Measurements from ENCODE around the gene SRSF4.
A peak's percentile ranks its signal among the peaks of the same experiment; 100 is the strongest.
"Not testable (repeated sequence)": the region's sequence is repeated elsewhere in the genome, so short reads cannot be mapped to it uniquely, and the experiment has no call there.

Gene SRSF4

DNA sequence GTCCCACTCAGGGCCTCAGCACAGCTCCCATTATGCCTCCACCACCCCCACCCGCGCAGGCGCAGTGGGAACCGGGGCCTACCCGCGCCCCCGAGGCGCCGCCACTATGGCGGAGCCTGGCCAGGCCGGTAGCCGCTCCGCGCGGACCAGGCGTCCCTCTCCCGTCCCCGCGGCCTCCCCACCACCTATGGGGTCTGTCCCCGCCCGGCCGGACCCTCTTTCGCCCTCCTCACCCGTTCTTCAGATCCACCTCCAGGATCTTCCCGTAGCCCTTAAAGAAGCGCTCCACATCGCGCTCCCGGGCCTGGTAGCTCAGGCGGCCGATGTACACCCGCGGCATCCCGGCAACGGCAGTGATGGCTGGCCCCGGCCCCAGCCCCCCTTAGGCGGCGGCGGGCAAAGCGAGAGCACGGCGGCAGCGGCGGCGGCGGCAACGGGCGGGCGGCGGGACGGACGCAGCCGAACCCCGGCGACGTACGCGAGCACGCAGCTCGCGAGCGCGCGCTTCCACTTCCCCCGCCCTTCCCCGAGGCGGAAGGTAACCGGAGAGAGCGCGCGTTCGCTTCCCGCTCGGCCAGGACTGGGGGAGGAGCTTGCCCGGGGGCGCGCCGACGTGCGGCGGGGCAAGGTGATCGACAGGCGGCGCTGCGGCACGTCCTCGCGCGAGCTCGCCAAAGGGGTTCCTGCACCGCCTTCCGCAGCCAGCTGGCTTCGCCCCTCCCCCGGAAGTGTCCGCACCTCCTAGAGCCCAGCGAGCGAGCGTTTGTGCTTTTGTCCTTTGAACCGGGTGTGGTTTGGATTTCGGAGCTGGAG lies at the start of gene SRSF4:
Gene SRSF4, minus strand, starts transcription at position 488 of the 813 bp plus-strand sequence. Its CDS starts 148 bp downstream, at position 340.
- H3K9ac ChIP-seq (ENCODE audit: low read length) = peak within 1 kb of the TSS; percentile 97
- H3K36me3 ChIP-seq (ENCODE audit: insufficient read depth, low read length) = peaks cover 15% of the 10 kb centered on the region
- H3K9me3 ChIP-seq (ENCODE audit: low read length) = no peaks in the 10 kb centered on the region
- peak within 1 kb of the TSS; percentile 77 to 96 for H3K4me3 ChIP-seq (ENCODE audit: low read depth in 1 of 2, low read length in 2 of 2)
- peak within 1 kb of the TSS; percentile 98 for H3K27ac ChIP-seq (ENCODE audit: low read depth, low read length)
- H3K27me3 ChIP-seq (ENCODE audit: control insufficient read depth in 1 of 2, insufficient read depth in 2 of 2, low read length in 2 of 2) = no peaks in the 10 kb centered on the region
- H3K4me1 ChIP-seq (ENCODE audit: insufficient read depth, low read length) = peaks cover 36% of the 10 kb centered on the region

DNA sequence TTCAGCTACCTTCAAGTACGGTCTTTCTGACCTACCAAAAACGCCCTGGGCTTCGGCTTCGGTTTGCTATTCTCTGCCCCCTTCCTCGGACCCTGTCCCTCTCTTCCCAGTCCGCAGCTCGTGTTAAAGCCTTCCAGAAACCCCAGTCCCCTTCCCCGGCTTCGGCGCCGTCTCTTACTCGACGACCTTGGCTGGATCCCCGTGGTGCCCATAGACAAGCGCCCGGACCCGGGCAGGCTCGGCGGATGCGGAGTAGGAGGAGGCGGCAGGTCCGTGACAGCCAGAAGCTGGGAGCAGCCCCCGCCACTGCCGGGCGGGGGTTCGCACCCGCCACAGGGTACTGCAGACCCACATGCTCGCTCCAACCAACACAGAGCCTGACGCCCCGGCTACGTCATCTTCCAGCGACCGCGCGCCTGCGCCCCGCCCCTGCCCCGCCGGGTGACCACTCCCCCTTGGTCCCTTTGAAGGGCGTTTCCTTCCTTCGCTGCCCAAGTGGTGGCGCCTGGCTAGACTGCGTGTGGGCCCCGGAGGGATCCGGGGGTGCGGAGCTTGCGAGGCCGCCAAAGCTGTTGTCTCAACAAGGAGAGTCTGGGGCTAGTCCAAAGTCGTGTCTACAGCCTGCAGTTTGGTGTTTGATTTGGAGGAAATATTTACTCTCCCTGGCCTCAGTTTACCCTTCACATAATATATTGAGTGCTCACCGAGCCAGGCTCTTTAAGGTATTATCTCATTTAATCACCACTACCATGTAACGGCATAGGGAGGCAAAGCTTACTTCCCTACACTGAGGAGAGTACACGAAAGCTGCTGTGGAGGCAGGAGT lies 49.1 kb upstream of the SRSF4 start, which contains the start of gene MECR:
Gene MECR, minus strand, starts transcription at position 382 of the 826 bp plus-strand sequence. Its CDS starts 28 bp downstream, at position 354.
- H3K27me3 ChIP-seq (ENCODE audit: control insufficient read depth in 1 of 2, insufficient read depth in 2 of 2, low read length in 2 of 2) = peaks cover 4 to 6% of the 10 kb centered on the region in 2 donors

DNA sequence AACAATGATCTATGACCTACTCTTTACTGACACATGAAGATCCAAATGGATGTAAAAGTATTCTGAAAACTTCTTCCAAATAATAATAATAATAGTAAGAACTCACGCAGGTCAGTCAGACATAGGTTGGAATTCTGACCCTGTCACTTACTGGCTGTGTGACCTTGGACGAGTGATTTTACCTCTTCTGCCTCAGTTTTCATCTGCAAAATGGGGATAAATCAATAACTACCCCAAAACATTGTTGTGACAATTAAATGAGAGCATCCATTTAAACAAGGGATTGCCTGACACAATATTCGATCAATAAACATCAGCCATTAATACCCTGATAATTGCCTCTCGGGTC lies 48.5 kb upstream of the SRSF4 start:
- H3K36me3 ChIP-seq (ENCODE audit: insufficient read depth, low read length) = no peaks in the 10 kb centered on the region
- peak overlapping the region; percentile 81 for H3K27ac ChIP-seq (ENCODE audit: low read depth, low read length)
- H3K4me1 ChIP-seq (ENCODE audit: insufficient read depth, low read length) = peaks cover 17% of the 10 kb centered on the region
- H3K4me3 ChIP-seq (ENCODE audit: low read depth in 1 of 2, low read length in 2 of 2) = peak overlapping the region; percentile 80 to 85
- peak overlapping the region; percentile 75 for H3K9ac ChIP-seq (ENCODE audit: low read length)
- H3K27me3 ChIP-seq (ENCODE audit: control insufficient read depth in 1 of 2, insufficient read depth in 2 of 2, low read length in 2 of 2) = peaks cover 4 to 6% of the 10 kb centered on the region in 2 donors
- no peaks in the 10 kb centered on the region for H3K9me3 ChIP-seq (ENCODE audit: low read length)

More for the DNA sequence above, 49.1 kb upstream of the SRSF4 start, which contains the start of gene MECR:
- Histone ChIP-seq H3K4me3 (ENCODE audit: low read depth in 1 of 2, low read length in 2 of 2) (peak within 1 kb of the TSS; percentile 80 to 85), H3K27ac (ENCODE audit: low read depth, low read length) (peak within 1 kb of the TSS; percentile 81), H3K9ac (ENCODE audit: low read length) (peak within 1 kb of the TSS; percentile 75), H3K9me3 (ENCODE audit: low read length) (no peaks in the 10 kb centered on the region), H3K4me1 (ENCODE audit: insufficient read depth, low read length) (peaks cover 17% of the 10 kb centered on the region), H3K36me3 (ENCODE audit: insufficient read depth, low read length) (no peaks in the 10 kb centered on the region)

DNA sequence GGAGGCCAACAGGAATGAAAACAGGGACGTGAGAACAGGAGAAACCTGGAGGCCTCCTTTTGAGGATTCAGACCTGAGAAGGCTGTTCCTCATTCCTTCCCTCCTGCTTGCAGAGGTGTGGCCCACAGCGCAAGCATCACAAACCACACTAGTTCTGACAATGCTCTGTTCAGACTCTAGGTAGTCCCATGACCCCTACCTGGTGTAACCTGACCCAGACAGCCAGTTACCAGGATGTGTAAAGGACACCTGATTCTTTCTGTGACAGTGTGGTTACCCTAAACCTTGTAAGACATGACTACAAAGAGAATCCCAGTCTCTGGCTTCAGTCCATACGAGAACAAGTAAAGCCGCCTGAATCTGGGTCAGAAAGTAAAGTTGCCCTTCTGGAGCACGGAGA lies 45.8 kb upstream of the SRSF4 start:
- no peaks in the 10 kb centered on the region for H3K9me3 ChIP-seq (ENCODE audit: low read length)
- H3K4me3 ChIP-seq (ENCODE audit: low read depth in 1 of 2, low read length in 2 of 2) = no peak overlapping the region
- H3K4me1 ChIP-seq (ENCODE audit: insufficient read depth, low read length) = peaks cover 17% of the 10 kb centered on the region
- H3K27me3 ChIP-seq (ENCODE audit: control insufficient read depth in 1 of 2, insufficient read depth in 2 of 2, low read length in 2 of 2) = no peaks in the 10 kb centered on the region
- H3K36me3 ChIP-seq (ENCODE audit: insufficient read depth, low read length) = no peaks in the 10 kb centered on the region
- H3K9ac ChIP-seq (ENCODE audit: low read length) = no peak overlapping the region
- no peak overlapping the region for H3K27ac ChIP-seq (ENCODE audit: low read depth, low read length)

DNA sequence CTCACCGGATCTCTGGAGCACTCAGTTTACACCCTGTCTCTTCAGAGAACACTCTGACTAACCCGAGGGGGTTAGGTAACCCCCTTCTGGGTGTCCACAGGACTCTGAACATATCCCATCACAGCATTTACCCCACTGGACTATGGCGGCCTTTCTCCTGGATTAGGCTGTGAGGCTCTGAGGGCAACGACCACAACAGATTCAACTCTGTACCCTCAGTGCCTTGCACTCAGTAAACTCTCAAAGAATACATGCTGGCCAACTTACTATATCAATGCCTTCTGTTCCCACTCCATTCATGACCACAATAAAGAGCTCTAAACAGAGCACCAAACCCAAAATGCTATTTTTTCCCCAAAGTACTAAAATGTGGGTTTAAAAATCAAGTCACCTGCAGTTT lies 43.7 kb upstream of the SRSF4 start:
- Histone ChIP-seq H3K27me3 (ENCODE audit: control insufficient read depth in 1 of 2, insufficient read depth in 2 of 2, low read length in 2 of 2) (no peaks in the 10 kb centered on the region), H3K27ac (ENCODE audit: low read depth, low read length) (no peak overlapping the region), H3K4me3 (ENCODE audit: low read depth in 1 of 2, low read length in 2 of 2) (no peak overlapping the region), H3K36me3 (ENCODE audit: insufficient read depth, low read length) (no peaks in the 10 kb centered on the region), H3K4me1 (ENCODE audit: insufficient read depth, low read length) (peaks cover 10% of the 10 kb centered on the region), H3K9ac (ENCODE audit: low read length) (no peak overlapping the region), H3K9me3 (ENCODE audit: low read length) (no peaks in the 10 kb centered on the region)

DNA sequence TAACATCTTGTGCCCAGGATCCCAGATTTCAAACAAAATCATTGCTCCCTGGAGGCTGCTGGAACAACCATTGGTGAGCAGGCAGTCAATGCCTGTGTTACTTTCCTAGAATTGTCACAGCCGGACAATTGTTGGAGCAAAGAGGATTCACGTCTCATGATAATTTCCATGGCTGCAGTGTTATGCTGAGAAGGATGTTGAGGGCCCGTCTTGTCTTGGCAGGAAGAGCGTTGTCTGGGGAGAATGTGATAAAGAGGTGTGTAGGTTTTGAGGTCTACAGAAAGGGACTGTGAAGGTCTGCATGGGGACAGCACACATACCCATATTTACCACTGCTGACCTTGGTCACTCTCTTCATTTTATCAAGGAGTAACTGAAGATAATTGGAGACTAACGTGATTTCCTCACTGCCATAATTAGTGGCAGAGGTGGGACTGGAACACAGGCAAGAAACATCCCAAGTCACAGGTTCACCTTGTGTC lies 42.7 kb upstream of the SRSF4 start:
- Histone ChIP-seq H3K4me3 (ENCODE audit: low read depth in 1 of 2, low read length in 2 of 2) (no peak overlapping the region), H3K27me3 (ENCODE audit: control insufficient read depth in 1 of 2, insufficient read depth in 2 of 2, low read length in 2 of 2) (no peaks in the 10 kb centered on the region), H3K9me3 (ENCODE audit: low read length) (no peaks in the 10 kb centered on the region), H3K9ac (ENCODE audit: low read length) (no peak overlapping the region), H3K36me3 (ENCODE audit: insufficient read depth, low read length) (no peaks in the 10 kb centered on the region), H3K27ac (ENCODE audit: low read depth, low read length) (no peak overlapping the region), H3K4me1 (ENCODE audit: insufficient read depth, low read length) (peaks cover under 1% of the 10 kb centered on the region)

DNA sequence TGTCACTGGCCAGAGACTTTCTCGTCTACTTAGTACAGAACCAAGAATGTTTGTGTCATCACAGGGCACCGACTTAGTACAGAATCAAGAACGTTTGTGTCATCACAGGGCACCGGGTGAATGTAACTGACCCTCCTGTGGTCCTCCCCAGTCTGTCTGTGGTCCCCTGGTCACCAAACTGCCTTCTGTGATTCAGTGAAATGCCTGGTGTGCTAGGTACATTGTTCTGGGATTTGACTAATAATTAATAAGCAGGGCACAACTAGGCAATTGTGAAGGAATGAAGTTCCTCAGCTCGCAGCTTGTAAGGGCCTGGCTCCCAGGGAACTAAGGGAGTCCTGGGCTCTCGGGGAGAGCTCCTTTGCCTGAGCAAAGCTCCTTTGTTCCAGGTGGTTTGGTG lies 41.8 kb upstream of the SRSF4 start:
- Histone ChIP-seq H3K9me3 (ENCODE audit: low read length) (no peaks in the 10 kb centered on the region), H3K36me3 (ENCODE audit: insufficient read depth, low read length) (no peaks in the 10 kb centered on the region), H3K4me3 (ENCODE audit: low read depth in 1 of 2, low read length in 2 of 2) (no peak overlapping the region), H3K27ac (ENCODE audit: low read depth, low read length) (no peak overlapping the region), H3K27me3 (ENCODE audit: control insufficient read depth in 1 of 2, insufficient read depth in 2 of 2, low read length in 2 of 2) (no peaks in the 10 kb centered on the region), H3K9ac (ENCODE audit: low read length) (no peak overlapping the region), H3K4me1 (ENCODE audit: insufficient read depth, low read length) (no peaks in the 10 kb centered on the region)

DNA sequence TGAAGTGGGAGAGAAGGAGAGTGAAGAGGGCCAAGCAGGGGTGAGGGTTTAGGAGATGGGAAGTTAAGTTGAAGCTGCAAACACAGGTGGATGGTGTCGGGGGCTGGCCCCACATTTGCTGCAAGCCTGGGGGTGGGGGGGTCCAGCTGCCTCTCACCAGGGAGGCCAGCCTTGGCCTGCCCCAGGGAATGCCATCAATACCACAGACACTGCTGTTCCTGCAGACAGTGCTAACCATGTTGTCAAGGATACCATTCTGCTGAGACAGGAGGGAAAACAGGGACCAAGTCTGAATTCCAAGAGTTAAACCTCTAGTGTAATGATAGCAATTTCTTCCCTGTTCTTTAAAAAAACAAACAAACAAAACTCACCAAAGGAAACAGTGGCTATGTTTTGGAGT lies 41.0 kb upstream of the SRSF4 start:
- H3K36me3 ChIP-seq (ENCODE audit: insufficient read depth, low read length) = no peaks in the 10 kb centered on the region
- no peak overlapping the region for H3K27ac ChIP-seq (ENCODE audit: low read depth, low read length)
- H3K9ac ChIP-seq (ENCODE audit: low read length) = no peak overlapping the region
- no peaks in the 10 kb centered on the region for H3K9me3 ChIP-seq (ENCODE audit: low read length)
- H3K27me3 ChIP-seq (ENCODE audit: control insufficient read depth in 1 of 2, insufficient read depth in 2 of 2, low read length in 2 of 2) = no peaks in the 10 kb centered on the region
- H3K4me1 ChIP-seq (ENCODE audit: insufficient read depth, low read length) = no peaks in the 10 kb centered on the region
- H3K4me3 ChIP-seq (ENCODE audit: low read depth in 1 of 2, low read length in 2 of 2) = no peak overlapping the region

DNA sequence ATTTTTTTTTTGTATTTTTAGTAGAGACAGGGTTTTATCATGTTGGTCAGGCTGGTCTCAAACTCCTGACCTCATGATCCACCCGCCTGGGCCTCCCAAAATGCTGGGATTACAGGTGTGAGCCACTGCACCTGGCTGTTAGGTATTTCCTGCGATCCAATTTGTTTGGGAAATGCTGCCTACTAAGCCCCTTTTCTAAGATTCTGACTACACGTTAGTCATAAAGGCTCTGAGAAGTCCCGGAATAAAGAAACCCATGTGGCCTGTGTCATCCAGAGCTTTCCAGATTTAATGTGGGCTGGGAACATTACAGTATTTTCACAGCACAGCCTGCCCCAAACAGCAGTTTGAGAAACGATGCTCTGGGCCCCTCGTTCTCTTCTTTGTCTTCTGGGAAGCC lies 40.6 kb upstream of the SRSF4 start:
- H3K27me3 ChIP-seq (ENCODE audit: control insufficient read depth in 1 of 2, insufficient read depth in 2 of 2, low read length in 2 of 2); H3K9ac ChIP-seq (ENCODE audit: low read length); H3K27ac ChIP-seq (ENCODE audit: low read depth, low read length); H3K4me1 ChIP-seq (ENCODE audit: insufficient read depth, low read length); H3K9me3 ChIP-seq (ENCODE audit: low read length); H3K4me3 ChIP-seq (ENCODE audit: low read depth in 1 of 2, low read length in 2 of 2); H3K36me3 ChIP-seq (ENCODE audit: insufficient read depth, low read length): not testable (repeated sequence)

DNA sequence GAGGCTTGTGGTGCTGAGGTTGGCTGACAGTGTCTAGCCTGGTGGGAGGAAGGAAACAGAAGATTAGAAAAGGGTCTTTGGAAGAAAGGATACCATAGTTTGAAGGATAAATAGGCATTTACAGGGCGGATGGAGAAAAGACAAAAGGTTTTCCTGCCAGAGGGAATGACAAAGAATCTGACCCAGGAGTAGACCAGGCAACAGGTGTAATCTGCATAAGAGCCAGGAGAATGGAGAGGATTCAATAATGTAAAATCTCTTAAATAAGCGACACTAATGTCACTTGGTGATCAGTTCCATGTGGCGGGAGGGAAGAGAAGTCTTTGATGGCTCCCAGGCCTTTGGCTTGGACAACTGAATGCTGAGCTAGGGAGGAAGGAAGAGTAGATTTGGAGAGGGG lies 39.6 kb upstream of the SRSF4 start:
- H3K27ac ChIP-seq (ENCODE audit: low read depth, low read length) = no peak overlapping the region
- H3K27me3 ChIP-seq (ENCODE audit: control insufficient read depth in 1 of 2, insufficient read depth in 2 of 2, low read length in 2 of 2) = no peaks in the 10 kb centered on the region
- no peaks in the 10 kb centered on the region for H3K9me3 ChIP-seq (ENCODE audit: low read length)
- H3K4me3 ChIP-seq (ENCODE audit: low read depth in 1 of 2, low read length in 2 of 2) = no peak overlapping the region
- H3K4me1 ChIP-seq (ENCODE audit: insufficient read depth, low read length) = no peaks in the 10 kb centered on the region
- no peak overlapping the region for H3K9ac ChIP-seq (ENCODE audit: low read length)
- peaks cover 1% of the 10 kb centered on the region for H3K36me3 ChIP-seq (ENCODE audit: insufficient read depth, low read length)

DNA sequence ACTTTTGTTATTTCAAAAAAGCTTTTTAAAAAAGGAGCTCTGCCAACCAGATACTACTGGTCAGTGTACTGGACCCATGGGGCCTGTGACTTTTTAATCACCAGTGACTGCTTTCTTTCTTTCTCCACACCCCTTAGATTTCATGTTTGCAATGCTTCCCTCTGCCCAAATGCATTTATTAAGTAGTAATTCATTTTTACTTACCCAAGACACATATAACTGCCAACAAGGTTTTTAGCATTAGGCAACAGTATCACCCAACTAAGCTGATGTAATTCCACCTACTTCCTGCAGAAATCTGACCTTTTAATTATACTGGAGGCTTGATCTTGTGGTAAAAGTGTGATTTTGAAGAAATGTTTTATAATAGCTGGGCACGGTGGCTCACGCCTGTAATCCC lies 36.5 kb upstream of the SRSF4 start:
- Histone ChIP-seq H3K9ac (ENCODE audit: low read length) (no peak overlapping the region), H3K36me3 (ENCODE audit: insufficient read depth, low read length) (peaks cover 22% of the 10 kb centered on the region), H3K27ac (ENCODE audit: low read depth, low read length) (no peak overlapping the region)

More for the DNA sequence above, 36.5 kb upstream of the SRSF4 start:
- Histone ChIP-seq H3K9me3 (ENCODE audit: low read length) (no peaks in the 10 kb centered on the region), H3K4me1 (ENCODE audit: insufficient read depth, low read length) (no peaks in the 10 kb centered on the region), H3K4me3 (ENCODE audit: low read depth in 1 of 2, low read length in 2 of 2) (no peak overlapping the region), H3K27me3 (ENCODE audit: control insufficient read depth in 1 of 2, insufficient read depth in 2 of 2, low read length in 2 of 2) (no peaks in the 10 kb centered on the region)
